Glomerular endothelial cell (primary cell): ENCODE results near the gene MRPL23. TPM values are rescaled to one million over a fixed set of nuclear protein-coding genes. Genes with fewer than 3 reads are reported as not detected.

Experiments
- DNase-seq: peaks from one replicate; pipeline ENCODE4 v3.0.0-alpha.2; 2011; ENCODE audit warnings: low read depth, low spot score; ENCODE audit errors: extremely low read depth
- total RNA-seq: library from RNA; depleted of rRNA; stranded (reverse); fragments of >200 nt; gene quantifications from 2 replicates; pipeline ENCODE4 v1.2.3, GENCODE V29; 2015

MRPL23 gene
- 105 and 166 TPM in 2 replicates for total RNA-seq

- DNase-seq = no peak
These were observed at the start of gene MRPL23 for GRCh38 chr11:1946812-1947484. Gene MRPL23 (plus strand): TSS chr11:1947332. CDS start chr11:1947363, 31 bp downstream.

- no peak for DNase-seq
These were observed 48.0 kb upstream of the MRPL23 start for GRCh38 chr11:1899090-1899489.

- no peak for DNase-seq
These were observed 47.4 kb upstream of the MRPL23 start for GRCh38 chr11:1899686-1900085.

- peak; percentile 52 for DNase-seq
These were observed 41.0 kb upstream of the MRPL23 start for GRCh38 chr11:1906181-1906580.

- no peak for DNase-seq
These were observed 40.3 kb upstream of the MRPL23 start for GRCh38 chr11:1906611-1907423.

- peak; percentile 90 for DNase-seq
These were observed 38.5 kb upstream of the MRPL23 start for GRCh38 chr11:1908618-1909017.

GRCh38 chr11:1909524-1909923, 37.6 kb upstream of the MRPL23 start:
- DNase-seq = no peak

- DNase-seq = no peak
These were observed 34.7 kb upstream of the MRPL23 start for GRCh38 chr11:1912289-1912878.

- DNase-seq = no peak
These were observed 33.7 kb upstream of the MRPL23 start for GRCh38 chr11:1913271-1914060.

- no peak for DNase-seq
These were observed 31.4 kb upstream of the MRPL23 start for GRCh38 chr11:1915795-1916131.

- DNase-seq = no peak
These were observed 30.8 kb upstream of the MRPL23 start for GRCh38 chr11:1916132-1916985.

GRCh38 chr11:1916986-1917522, 30.1 kb upstream of the MRPL23 start:
- DNase-seq = no peak

GRCh38 chr11:1917523-1918435, 29.4 kb upstream of the MRPL23 start:
- DNase-seq = no peak

- DNase-seq = no peak
These were observed 28.5 kb upstream of the MRPL23 start for GRCh38 chr11:1918436-1919315.

GRCh38 chr11:1919391-1920127, 27.6 kb upstream of the MRPL23 start, which contains the start of gene TNNT3:
Gene TNNT3 (plus strand): TSS chr11:1919703. CDS start chr11:1922875, 3,172 bp downstream.
- DNase-seq = no peak

- DNase-seq = no peak
These were observed 26.8 kb upstream of the MRPL23 start for GRCh38 chr11:1920128-1920908.
